B cell (primary cell): ENCODE results near the gene CYREN. TPM values are rescaled to one million over a fixed set of nuclear protein-coding genes. Genes with fewer than 3 reads are reported as not detected.

Experiments used
- ATAC-seq: fragments of 200-7000 bp; cut with Tn5 transposase; one replicate; pipeline ENCODE4 v1.10.0; 2021; ENCODE audit warnings: low read depth, mild to moderate bottlenecking, moderate number of reproducible peaks, moderate library complexity
- CTCF ChIA-PET: fragments of 350-600 bp; sonication (Branson Sonifier 250); formaldehyde crosslinking; loops from one replicate; lab custom pipeline; 2021; ENCODE audit warnings: antibody characterized with exemption, inconsistent platforms; lab: Charles Lee
- POLR2A ChIA-PET: fragments of 350-600 bp; sonication (Branson Sonifier 250); formaldehyde crosslinking; loops from one replicate; lab custom pipeline; 2021; ENCODE audit warnings: antibody characterized with exemption; lab: Charles Lee
- DNase-seq: peaks from one replicate; pipeline ENCODE4 v3.0.0; 2013
- H2AFZ ChIP-seq: 2 replicates; pipeline ENCODE4 v1.6.1; 2012; ENCODE audit warnings: mild to moderate bottlenecking, low read depth, low read length; ENCODE audit not compliant: insufficient read depth, poor library complexity, severe bottlenecking
- H3K27ac ChIP-seq, 2 donors: 1 replicate in 1 of 2; 2 replicates in 1 of 2; pipeline ENCODE4 v1.5.1; 2012 to 2013; ENCODE audit warnings: low read length in 2 of 2, mild to moderate bottlenecking in 2 of 2, moderate library complexity in 1 of 2
- H3K27me3 ChIP-seq, 4 experiments: fragments of 200-600 bp in 1 of 4; sonication (generic) in 1 of 4; replicated peaks in 1 of 4; 1 replicate in 2 of 4; 2 replicates in 2 of 4; pipeline versions ENCODE4 v1.6.1 to v1.7.0; 2013 to 2016; ENCODE audit warnings: low read length in 3 of 4, mild to moderate bottlenecking in 2 of 4, mixed read lengths in 1 of 4, moderate library complexity in 1 of 4; ENCODE audit not compliant: insufficient read depth in 4 of 4, control insufficient read depth in 3 of 4; ENCODE audit errors: control extremely low read depth in 1 of 4
- H3K36me3 ChIP-seq, 2 experiments: replicated peaks in 1 of 2; 1 replicate in 1 of 2; 2 replicates in 1 of 2; pipeline versions ENCODE4 v1.6.1 to v1.7.1; 2013; ENCODE audit warnings: low read length in 1 of 2; ENCODE audit not compliant: insufficient read depth in 2 of 2, control insufficient read depth in 1 of 2; ENCODE audit errors: control extremely low read depth in 1 of 2, extremely low read depth in 1 of 2
- H3K4me1 ChIP-seq, 2 donors: fragments of 200-600 bp in 1 of 2; sonication (generic) in 1 of 2; 1 replicate in 1 of 2; 2 replicates in 1 of 2; pipeline versions ENCODE4 v1.5.1 to v1.6.1; 2013 to 2017; ENCODE audit warnings: low read length in 2 of 2; ENCODE audit not compliant: control insufficient read depth in 2 of 2, insufficient read depth in 2 of 2
- H3K4me2 ChIP-seq: replicated peaks from 2 replicates; pipeline ENCODE3; 2012; ENCODE audit warnings: mild to moderate bottlenecking, low read depth, low read length; ENCODE audit not compliant: poor library complexity, severe bottlenecking
- H3K4me3 ChIP-seq, 5 experiments: fragments of 200-600 bp in 1 of 5; sonication (generic) in 1 of 5; 1 replicate in 3 of 5; 2 replicates in 2 of 5; pipeline versions ENCODE4 v1.5.1 to v1.7.0; 2011 to 2016; ENCODE audit warnings: low read length in 4 of 5, mild to moderate bottlenecking in 4 of 5, low read depth in 2 of 5, control low read depth in 1 of 5, moderate library complexity in 1 of 5; ENCODE audit not compliant: insufficient read depth in 1 of 5; ENCODE audit errors: control extremely low read depth in 1 of 5, extremely low read depth in 1 of 5
- H3K79me2 ChIP-seq: fragments of 200-600 bp; sonication (generic); one replicate; pipeline ENCODE4 v1.6.0; 2016; ENCODE audit warnings: low read length; ENCODE audit not compliant: control insufficient read depth, insufficient read depth
- H3K9ac ChIP-seq: fragments of 200-600 bp; sonication (generic); 2 replicates; pipeline ENCODE4 v1.6.1; 2017; ENCODE audit warnings: mild to moderate bottlenecking, low read length, moderate library complexity
- H3K9me3 ChIP-seq, 3 donors: one replicate each; pipeline versions ENCODE4 v1.6.1 to v1.7.1; 2013; ENCODE audit warnings: low read length in 2 of 3; ENCODE audit not compliant: control insufficient read depth in 2 of 3, insufficient read depth in 1 of 3; ENCODE audit errors: control extremely low read depth in 1 of 3
- H4K20me1 ChIP-seq: 2 replicates; pipeline ENCODE4 v1.6.0; 2012; ENCODE audit warnings: mild to moderate bottlenecking, low read length; ENCODE audit not compliant: insufficient read depth, control insufficient read depth, poor library complexity, severe bottlenecking
- H3K27ac Mint-ChIP-seq: one replicate; pipeline ENCODE4 v1.8.0; 2021; ENCODE audit warnings: mixed read lengths
- H3K27me3 Mint-ChIP-seq: one replicate; pipeline ENCODE4 v1.8.0; 2021; ENCODE audit warnings: mixed read lengths
- H3K4me1 Mint-ChIP-seq: one replicate; pipeline ENCODE4 v1.8.0; 2021; ENCODE audit warnings: mixed read lengths
- H3K4me3 Mint-ChIP-seq: one replicate; pipeline ENCODE4 v1.8.0; 2021; ENCODE audit warnings: mixed read lengths
- H3K9me3 Mint-ChIP-seq: one replicate; pipeline ENCODE4 v1.8.0; 2022; ENCODE audit warnings: mixed read lengths; ENCODE audit not compliant: insufficient read depth
- EZH2 ChIP-seq: IDR thresholded peaks from 2 replicates; pipeline ENCODE4 v1.6.1; 2012; ENCODE audit warnings: borderline replicate concordance, low read depth, mild to moderate bottlenecking, moderate library complexity, low read length; ENCODE audit not compliant: insufficient read depth, poor library complexity, severe bottlenecking
- WGBS: methylation state at CpG from one replicate; pipeline ENCODE4 v1.1.5; 2013; ENCODE audit warnings: missing lambda C conversion rate; ENCODE audit not compliant: insufficient coverage; 5-methylcytosine and 5-hydroxymethylcytosine counted together
- intact Hi-C: fragments of 100-400 bp; cut with micrococcal nuclease; formaldehyde crosslinking; loops from one replicate; pipeline ENCODE4 v1.10.0; 2022
- polyA plus RNA-seq: library from polyadenylated mRNA; depleted of rRNA; stranded (reverse); fragments of >200 nt; gene quantifications from 2 replicates; pipeline ENCODE4 v1.2.3, GENCODE V29; 2012
- total RNA-seq, 2 donors: library from RNA; stranded (reverse); fragments of 120-200 nt in 1 of 2; gene quantifications; 1 replicate in 1 of 2; 2 replicates in 1 of 2; pipeline versions ENCODE4 v1.2.3 to v1.2.4, GENCODE V29; 2013 to 2022
- TF ChIP-seq, protein P1 (sequence below): fragments of 200-600 bp; IDR thresholded peaks from one replicate; pipeline ENCODE4 v1.8.0; 2022; ENCODE audit warnings: antibody characterized with exemption, mild to moderate bottlenecking

The CYREN gene
- total and polyA plus RNA-seq, 2 donors (not counting 1 experiment from before 2014, with no cell fraction given): 19.2 to 54.6 TPM

DNA sequence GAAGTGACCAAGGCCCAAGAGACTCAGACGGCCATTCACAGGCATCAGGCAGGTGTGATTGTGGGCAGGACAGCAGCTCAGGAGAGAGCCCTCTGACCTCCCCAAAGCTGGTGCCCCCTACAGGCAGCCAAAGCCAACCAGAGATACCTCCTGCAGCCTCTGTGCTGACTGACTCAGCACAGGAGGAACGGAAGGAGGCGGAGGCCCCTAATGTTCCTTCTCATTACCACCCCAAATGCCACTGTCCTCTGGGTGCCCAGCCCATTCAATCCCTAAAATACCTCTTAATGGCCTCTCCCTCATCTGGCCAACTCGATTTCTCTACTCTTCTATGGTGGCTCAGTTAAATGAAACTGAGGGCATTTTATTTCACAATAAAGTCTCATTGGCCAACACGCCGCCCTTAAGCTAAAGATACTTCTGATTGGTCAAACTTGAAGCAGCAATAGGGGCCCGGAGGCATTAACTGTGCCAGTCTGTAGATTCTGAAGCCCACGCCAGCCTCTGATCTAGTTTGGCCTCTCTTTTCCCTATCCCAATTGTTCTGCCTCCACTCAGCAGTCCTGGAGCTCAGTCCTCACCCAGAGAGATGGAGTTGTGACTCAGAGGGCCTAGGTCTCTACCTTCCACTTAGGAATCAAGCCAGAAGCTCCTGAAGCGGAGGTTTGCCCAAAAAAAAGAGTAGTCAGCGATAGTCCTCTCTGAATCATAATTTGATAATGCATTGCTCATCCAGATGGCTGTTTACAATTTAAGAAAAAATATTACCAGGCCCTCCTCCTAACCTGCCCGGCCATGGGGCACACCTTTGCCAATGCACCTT is 1.2 kb downstream of the CYREN start:
- H3K36me3 ChIP-seq: peaks cover 0 to 41% of the 10 kb centered on the region in 2 experiments
- intact Hi-C loops: no loop called here
- peak overlapping the region; percentile 57 to 93 (median 83) for H3K4me3 ChIP-seq
- no peaks in the 10 kb centered on the region for H3K27me3 Mint-ChIP-seq
- peak overlapping the region; percentile 79 for H2AFZ ChIP-seq
- peaks cover 10% of the 10 kb centered on the region for H4K20me1 ChIP-seq
- H3K4me3 Mint-ChIP-seq: peak overlapping the region; percentile 94
- no peaks in the 10 kb centered on the region for H3K9me3 ChIP-seq
- H3K79me2 ChIP-seq: peaks cover 12% of the 10 kb centered on the region
- H3K27me3 ChIP-seq: no peaks in the 10 kb centered on the region
- peaks cover 22 to 42% of the 10 kb centered on the region in 2 donors for H3K4me1 ChIP-seq
- CTCF ChIA-PET: interaction anchor here (0.9 to 8.1 kb wide), 12 partner anchors 10 to 737 kb away, joined by 3 to 80 read pairs (median 9); partner anchors contain the start of genes AGBL3, BPGM and TMEM140
- peak overlapping the region; percentile 93 for H3K27ac Mint-ChIP-seq
- DNase-seq: peak; percentile 57
- POLR2A ChIA-PET: interaction anchor here (0.5 to 3.8 kb wide), 8 partner anchors 9 to 402 kb away, joined by 3 to 38 read pairs (median 8); partner anchors contain the start of genes AGBL3 and TMEM140
- peak overlapping the region; percentile 96 to 97 for H3K27ac ChIP-seq
- peaks cover 62% of the 10 kb centered on the region for H3K4me1 Mint-ChIP-seq
- H3K4me2 ChIP-seq: peak overlapping the region; percentile 81
- peak overlapping the region; percentile 89 for H3K9ac ChIP-seq
- WGBS: 46% methylated on average over 7 of the region's 11 CpGs
- peak; percentile 9 for ATAC-seq
- H3K9me3 Mint-ChIP-seq: no peaks in the 10 kb centered on the region
- no peak for TF ChIP-seq EZH2
- TF ChIP-seq, protein P1, sequence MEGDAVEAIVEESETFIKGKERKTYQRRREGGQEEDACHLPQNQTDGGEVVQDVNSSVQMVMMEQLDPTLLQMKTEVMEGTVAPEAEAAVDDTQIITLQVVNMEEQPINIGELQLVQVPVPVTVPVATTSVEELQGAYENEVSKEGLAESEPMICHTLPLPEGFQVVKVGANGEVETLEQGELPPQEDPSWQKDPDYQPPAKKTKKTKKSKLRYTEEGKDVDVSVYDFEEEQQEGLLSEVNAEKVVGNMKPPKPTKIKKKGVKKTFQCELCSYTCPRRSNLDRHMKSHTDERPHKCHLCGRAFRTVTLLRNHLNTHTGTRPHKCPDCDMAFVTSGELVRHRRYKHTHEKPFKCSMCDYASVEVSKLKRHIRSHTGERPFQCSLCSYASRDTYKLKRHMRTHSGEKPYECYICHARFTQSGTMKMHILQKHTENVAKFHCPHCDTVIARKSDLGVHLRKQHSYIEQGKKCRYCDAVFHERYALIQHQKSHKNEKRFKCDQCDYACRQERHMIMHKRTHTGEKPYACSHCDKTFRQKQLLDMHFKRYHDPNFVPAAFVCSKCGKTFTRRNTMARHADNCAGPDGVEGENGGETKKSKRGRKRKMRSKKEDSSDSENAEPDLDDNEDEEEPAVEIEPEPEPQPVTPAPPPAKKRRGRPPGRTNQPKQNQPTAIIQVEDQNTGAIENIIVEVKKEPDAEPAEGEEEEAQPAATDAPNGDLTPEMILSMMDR: peak; percentile 55
